GM19397 (cell line): Measurements from ENCODE around the gene PIR.

Experiments used
- ATAC-seq: cut with Tn5 transposase; IDR thresholded peaks from one replicate; pipeline ENCODE4 v1.9.1; 2021; ENCODE audit warnings: mild to moderate bottlenecking, moderate library complexity; ENCODE audit not compliant: unreplicated experiment

The PIR gene

GRCh38 chrX:15418707-15419181 lies 74.4 kb downstream of the PIR start:
- no peak for ATAC-seq

- no peak for ATAC-seq
These were observed 75.0 kb downstream of the PIR start for GRCh38 chrX:15418041-15418706.

- ATAC-seq: no peak
These were observed 76.8 kb downstream of the PIR start for GRCh38 chrX:15416133-15416993.

- no peak for ATAC-seq
These were observed 80.0 kb downstream of the PIR start for GRCh38 chrX:15413101-15413500.

- ATAC-seq: no peak
These were observed 82.2 kb downstream of the PIR start for GRCh38 chrX:15410947-15411346.

GRCh38 chrX:15410430-15410829 lies 82.7 kb downstream of the PIR start:
- no peak for ATAC-seq

- ATAC-seq: no peak
These were observed 87.3 kb downstream of the PIR start for GRCh38 chrX:15405846-15406245.

GRCh38 chrX:15404401-15405096 lies 88.6 kb downstream of the PIR start:
- ATAC-seq: no peak

GRCh38 chrX:15401378-15401777 lies 91.8 kb downstream of the PIR start:
- ATAC-seq: no peak

- ATAC-seq: no peak
These were observed 93.2 kb downstream of the PIR start for GRCh38 chrX:15399962-15400391.

GRCh38 chrX:15398874-15399273 lies 94.3 kb downstream of the PIR start:
- no peak for ATAC-seq

- ATAC-seq: no peak
These were observed 97.3 kb downstream of the PIR start for GRCh38 chrX:15395789-15396188.

GRCh38 chrX:15391850-15392249 lies 101.3 kb downstream of the PIR start:
- ATAC-seq: no peak

GRCh38 chrX:15384304-15384703 lies 108.8 kb downstream of the PIR start, which contains the start of gene VEGFD:
VEGFD (minus strand) TSS chrX:15384413; CDS start chrX:15383946, 467 bp downstream.
- no peak for ATAC-seq

GRCh38 chrX:15382813-15383212 lies 110.3 kb downstream of the PIR start:
- no peak for ATAC-seq

- no peak for ATAC-seq
These were observed 116.2 kb downstream of the PIR start for GRCh38 chrX:15376956-15377355.

- ATAC-seq: no peak
These were observed 119.2 kb downstream of the PIR start for GRCh38 chrX:15373976-15374375.

GRCh38 chrX:15366506-15367352 lies 126.4 kb downstream of the PIR start:
- no peak for ATAC-seq

- no peak for ATAC-seq
These were observed 133.4 kb downstream of the PIR start for GRCh38 chrX:15359701-15360100.

GRCh38 chrX:15358533-15358932 lies 134.6 kb downstream of the PIR start:
- no peak for ATAC-seq
